Activated T-helper 2 cell treated with anti-CD3 and anti-CD28 coated beads, Interferon-gamma antibody, Interleukin-2, Interleukin-4, amounts not matched to agents 10 μg/mL and 5 μg/mL and 100 μg/mL, durations not matched to agents 14 hours and 24 hours and 36 hours (primary cell): ENCODE measurements around the gene AP1G1. TPM values are rescaled to one million over a fixed set of nuclear protein-coding genes. Genes with fewer than 3 reads are reported as not detected.

Experiments used
- DNase-seq: peaks from one replicate; pipeline ENCODE4 v3.0.0; 2021; ENCODE audit warnings: low spot score
- H3K27ac Mint-ChIP-seq: one replicate; pipeline ENCODE4 v1.8.0; 2021; ENCODE audit warnings: mixed read lengths
- H3K27me3 Mint-ChIP-seq: one replicate; pipeline ENCODE4 v1.8.0; 2021; ENCODE audit warnings: low read depth, mixed read lengths
- H3K36me3 Mint-ChIP-seq: one replicate; pipeline ENCODE4 v1.8.0; 2021; ENCODE audit warnings: low read depth, mixed read lengths
- H3K4me1 Mint-ChIP-seq: one replicate; pipeline ENCODE4 v1.8.0; 2021; ENCODE audit warnings: low read depth, mixed read lengths
- H3K4me3 Mint-ChIP-seq: one replicate; pipeline ENCODE4 v1.8.0; 2021; ENCODE audit warnings: low read depth, mild to moderate bottlenecking, moderate library complexity, mixed read lengths
- H3K9me3 Mint-ChIP-seq: one replicate; pipeline ENCODE4 v1.8.0; 2021; ENCODE audit warnings: mixed read lengths
- intact Hi-C: fragments of 100-400 bp; cut with micrococcal nuclease; formaldehyde crosslinking; loops from one replicate; pipeline ENCODE4 v1.15.1; 2023
- total RNA-seq: library from RNA; stranded (reverse); gene quantifications from 2 replicates; pipeline ENCODE4 v1.2.3, GENCODE V29; 2022

Gene AP1G1
- total RNA-seq, 1 donor from 2014 or later = 91.6 TPM

- DNase-seq = no peak
- no peaks in the 10 kb centered on the region for H3K27me3 Mint-ChIP-seq
- H3K9me3 Mint-ChIP-seq = no peaks in the 10 kb centered on the region
- no peak overlapping the region for H3K27ac Mint-ChIP-seq
- H3K4me1 Mint-ChIP-seq = peaks cover 18% of the 10 kb centered on the region
- intact Hi-C loops = no loop called here
- peaks cover 40% of the 10 kb centered on the region for H3K36me3 Mint-ChIP-seq
- no peak overlapping the region for H3K4me3 Mint-ChIP-seq
Measured at GRCh38 chr16:71771571-71771970, 37.1 kb downstream of the AP1G1 start.

- peaks cover 51% of the 10 kb centered on the region for H3K36me3 Mint-ChIP-seq
- H3K27ac Mint-ChIP-seq = no peak overlapping the region
- no peaks in the 10 kb centered on the region for H3K27me3 Mint-ChIP-seq
- H3K9me3 Mint-ChIP-seq = no peaks in the 10 kb centered on the region
- DNase-seq = no peak
- intact Hi-C loops = no loop called here
- H3K4me3 Mint-ChIP-seq = no peak overlapping the region
- H3K4me1 Mint-ChIP-seq = peaks cover 13% of the 10 kb centered on the region
Measured at GRCh38 chr16:71769222-71769621, 39.4 kb downstream of the AP1G1 start.

GRCh38 chr16:71767060-71767900 is 41.4 kb downstream of the AP1G1 start:
- no peak for DNase-seq
- intact Hi-C loops = no loop called here

DNA sequence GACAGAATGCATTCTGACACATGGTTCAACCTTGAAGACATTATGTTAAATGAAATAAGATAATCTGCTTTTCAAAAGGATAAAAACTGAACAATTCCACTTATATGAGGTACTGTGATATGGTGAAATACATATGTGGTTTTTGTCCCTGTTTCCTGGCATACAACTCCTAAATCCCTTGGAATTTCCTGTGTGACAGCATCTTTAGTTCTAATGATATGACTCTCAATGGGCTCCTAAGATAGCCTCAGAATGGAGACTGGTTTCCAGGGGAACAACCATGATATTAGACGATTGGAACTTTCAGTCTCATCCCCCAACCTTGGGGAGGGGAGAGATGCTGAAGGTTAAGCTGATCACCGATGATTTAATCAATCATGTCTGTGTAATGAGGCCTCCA is 46.4 kb downstream of the AP1G1 start:
- intact Hi-C loops = no loop called here
- H3K4me3 Mint-ChIP-seq = no peak overlapping the region
- no peak for DNase-seq
- H3K36me3 Mint-ChIP-seq = peaks cover 65% of the 10 kb centered on the region
- H3K27ac Mint-ChIP-seq = no peak overlapping the region
- H3K4me1 Mint-ChIP-seq = peaks cover 5% of the 10 kb centered on the region
- no peaks in the 10 kb centered on the region for H3K27me3 Mint-ChIP-seq
- H3K9me3 Mint-ChIP-seq = no peaks in the 10 kb centered on the region

More at GRCh38 chr16:71767060-71767900, 41.4 kb downstream of the AP1G1 start:
- Mint-ChIP-seq H3K27ac (no peak overlapping the region), H3K4me1 (peaks cover 10% of the 10 kb centered on the region), H3K36me3 (peaks cover 63% of the 10 kb centered on the region), H3K27me3 (no peaks in the 10 kb centered on the region), H3K4me3 (no peak overlapping the region), H3K9me3 (no peaks in the 10 kb centered on the region)

DNA sequence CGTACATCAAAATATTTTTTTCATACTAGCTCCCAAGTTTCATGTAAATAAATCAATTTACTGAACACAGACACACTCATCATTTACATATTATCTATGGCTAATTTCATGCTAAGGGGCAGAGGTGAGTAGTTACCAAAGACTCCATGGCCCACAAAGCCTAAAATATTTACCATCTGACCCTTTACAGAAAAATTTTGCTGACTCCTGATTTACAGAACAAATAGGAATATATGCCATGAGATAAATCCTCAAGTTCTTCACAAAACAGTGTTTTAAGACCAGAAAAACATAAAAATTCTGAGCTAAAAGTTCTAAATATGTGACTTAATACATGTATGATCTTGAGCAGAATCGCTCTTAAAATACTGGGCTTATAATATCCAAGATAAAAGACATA is 47.5 kb downstream of the AP1G1 start:
- no peaks in the 10 kb centered on the region for H3K27me3 Mint-ChIP-seq
- no peaks in the 10 kb centered on the region for H3K9me3 Mint-ChIP-seq
- no peak overlapping the region for H3K4me3 Mint-ChIP-seq
- H3K36me3 Mint-ChIP-seq = peaks cover 66% of the 10 kb centered on the region
- DNase-seq = no peak
- H3K27ac Mint-ChIP-seq = no peak overlapping the region
- peaks cover under 1% of the 10 kb centered on the region for H3K4me1 Mint-ChIP-seq
- intact Hi-C loops = no loop called here

- DNase-seq = no peak
- no peak overlapping the region for H3K4me3 Mint-ChIP-seq
- H3K27me3 Mint-ChIP-seq = no peaks in the 10 kb centered on the region
- intact Hi-C loops = no loop called here
- H3K36me3 Mint-ChIP-seq = peaks cover 72% of the 10 kb centered on the region
- H3K4me1 Mint-ChIP-seq = peaks cover 3% of the 10 kb centered on the region
- H3K9me3 Mint-ChIP-seq = no peaks in the 10 kb centered on the region
- H3K27ac Mint-ChIP-seq = no peak overlapping the region
Measured at GRCh38 chr16:71758293-71758760, 50.3 kb downstream of the AP1G1 start.

- Mint-ChIP-seq H3K9me3 (no peaks in the 10 kb centered on the region), H3K4me3 (no peak overlapping the region), H3K4me1 (peaks cover 3% of the 10 kb centered on the region), H3K27ac (peak overlapping the region; percentile 47), H3K36me3 (peaks cover 70% of the 10 kb centered on the region), H3K27me3 (no peaks in the 10 kb centered on the region)
- no peak for DNase-seq
- intact Hi-C loops = no loop called here
Measured at GRCh38 chr16:71754652-71755051, 54.0 kb downstream of the AP1G1 start.

DNA sequence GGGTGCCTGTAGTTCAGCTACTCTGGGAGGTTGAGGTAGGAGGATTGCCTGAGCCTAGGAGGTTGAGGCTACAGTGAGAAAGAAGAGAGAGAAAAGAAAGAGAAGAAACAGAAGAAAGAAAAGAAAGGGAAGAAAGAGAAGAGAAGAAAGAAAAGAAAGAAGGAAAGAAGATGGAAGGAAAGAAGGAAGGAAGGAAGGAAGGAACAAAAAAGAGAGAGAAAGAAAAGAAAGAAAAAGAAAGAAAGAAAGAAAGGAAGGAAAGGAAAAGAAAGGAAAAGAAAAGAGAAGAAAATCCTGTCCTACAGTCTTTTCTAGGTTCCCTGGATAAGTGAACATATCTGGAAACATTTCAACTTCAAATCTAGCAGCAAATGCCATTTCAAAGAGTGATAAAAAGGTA is 54.5 kb downstream of the AP1G1 start:
- H3K9me3 Mint-ChIP-seq = no peaks in the 10 kb centered on the region
- H3K27me3 Mint-ChIP-seq = no peaks in the 10 kb centered on the region
- intact Hi-C loops = no loop called here
- no peak overlapping the region for H3K4me3 Mint-ChIP-seq
- DNase-seq = no peak
- H3K27ac Mint-ChIP-seq = no peak overlapping the region
- peaks cover 72% of the 10 kb centered on the region for H3K36me3 Mint-ChIP-seq
- peaks cover 3% of the 10 kb centered on the region for H3K4me1 Mint-ChIP-seq

DNA sequence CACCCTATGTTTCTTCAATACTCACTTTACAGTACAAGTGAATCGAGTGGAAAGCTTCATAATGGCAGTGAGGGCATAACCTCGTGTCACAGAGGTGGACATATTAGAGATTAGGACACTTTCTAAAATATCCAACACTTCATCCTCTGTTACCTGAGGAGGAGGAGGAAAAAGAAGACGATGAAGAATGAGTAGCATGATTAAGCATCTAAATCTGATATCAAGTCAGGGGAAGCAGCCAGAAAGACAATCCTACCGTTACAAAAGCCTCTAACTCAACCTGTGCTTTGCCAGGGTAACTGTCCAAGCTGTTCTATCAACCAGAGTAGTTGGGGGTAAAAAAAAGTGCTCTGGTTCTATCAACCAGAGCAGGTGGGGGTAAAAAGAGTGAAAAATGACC is 60.4 kb downstream of the AP1G1 start:
- Mint-ChIP-seq H3K36me3 (peaks cover 59% of the 10 kb centered on the region), H3K4me3 (no peak overlapping the region)
- DNase-seq = no peak

DNA sequence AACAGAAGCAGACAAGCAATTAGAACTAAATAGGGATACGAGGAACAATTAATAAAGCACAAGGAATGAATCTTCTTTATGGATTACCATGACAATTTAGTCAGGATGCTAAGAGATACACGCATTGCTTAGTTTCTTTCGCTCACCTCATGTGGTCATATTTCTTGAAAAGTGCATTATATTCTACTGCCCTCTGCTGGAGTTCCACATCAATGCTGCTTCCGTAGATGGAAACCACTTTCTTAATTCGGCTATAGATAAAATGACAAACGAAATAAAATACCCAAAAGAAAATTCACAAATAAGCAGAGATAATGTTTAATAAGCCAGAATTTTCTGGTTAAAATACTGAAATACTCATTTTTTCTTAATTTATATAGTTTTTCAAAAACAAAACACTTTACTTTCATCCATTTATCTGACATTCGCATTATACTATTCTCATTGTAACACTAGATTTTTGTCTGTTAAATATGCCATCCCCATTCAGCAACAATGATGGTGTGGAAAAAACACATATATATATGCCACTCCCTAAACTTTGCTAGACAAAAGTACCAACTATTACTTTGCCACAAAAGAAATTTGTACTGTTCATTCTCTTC is 62.1 kb downstream of the AP1G1 start:
- Mint-ChIP-seq H3K27ac (peak overlapping the region; percentile 0), H3K36me3 (peaks cover 56% of the 10 kb centered on the region), H3K9me3 (no peaks in the 10 kb centered on the region), H3K27me3 (no peaks in the 10 kb centered on the region), H3K4me3 (no peak overlapping the region), H3K4me1 (no peaks in the 10 kb centered on the region)
- intact Hi-C loops = no loop called here
- no peak for DNase-seq

More for the DNA sequence above, 60.4 kb downstream of the AP1G1 start:
- H3K27me3 Mint-ChIP-seq = no peaks in the 10 kb centered on the region
- H3K9me3 Mint-ChIP-seq = no peaks in the 10 kb centered on the region
- no peak overlapping the region for H3K27ac Mint-ChIP-seq
- no peaks in the 10 kb centered on the region for H3K4me1 Mint-ChIP-seq
- intact Hi-C loops = no loop called here

DNA sequence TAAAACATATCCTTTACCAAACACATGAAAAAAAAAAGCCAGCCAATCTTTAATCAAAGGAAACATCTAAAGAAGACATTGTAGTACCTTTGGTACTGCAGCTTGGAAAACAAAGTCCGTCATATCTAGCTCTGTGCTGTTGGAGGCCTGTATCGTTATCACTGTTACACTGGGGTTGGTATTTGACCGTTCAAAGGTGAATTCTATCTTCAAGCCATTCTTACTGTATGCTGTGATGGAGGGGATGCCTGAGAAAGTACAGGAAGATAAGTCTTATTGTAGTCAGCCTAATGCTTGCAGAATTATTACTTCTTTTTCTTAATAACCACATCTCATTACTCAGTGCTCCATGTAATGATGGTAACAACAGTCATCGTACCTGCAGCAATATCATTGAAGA is 69.8 kb downstream of the AP1G1 start:
- no peaks in the 10 kb centered on the region for H3K4me1 Mint-ChIP-seq
- no peak overlapping the region for H3K27ac Mint-ChIP-seq
- intact Hi-C loops = no loop called here
- H3K4me3 Mint-ChIP-seq = no peak overlapping the region
- H3K36me3 Mint-ChIP-seq = peaks cover 63% of the 10 kb centered on the region
- DNase-seq = no peak
- H3K27me3 Mint-ChIP-seq = no peaks in the 10 kb centered on the region
- H3K9me3 Mint-ChIP-seq = no peaks in the 10 kb centered on the region

- no peak for DNase-seq
- intact Hi-C loops = no loop called here
- H3K27me3 Mint-ChIP-seq = no peaks in the 10 kb centered on the region
- H3K36me3 Mint-ChIP-seq = peaks cover 67% of the 10 kb centered on the region
- no peak overlapping the region for H3K27ac Mint-ChIP-seq
- no peaks in the 10 kb centered on the region for H3K9me3 Mint-ChIP-seq
- H3K4me3 Mint-ChIP-seq = no peak overlapping the region
- H3K4me1 Mint-ChIP-seq = no peaks in the 10 kb centered on the region
Measured at GRCh38 chr16:71737501-71737900, 71.1 kb downstream of the AP1G1 start.

GRCh38 chr16:71734511-71734910 is 74.1 kb downstream of the AP1G1 start:
- no peaks in the 10 kb centered on the region for H3K27me3 Mint-ChIP-seq
- no peak overlapping the region for H3K27ac Mint-ChIP-seq
- intact Hi-C loops = no loop called here
- H3K36me3 Mint-ChIP-seq = peaks cover 69% of the 10 kb centered on the region
- H3K4me1 Mint-ChIP-seq = peaks cover 3% of the 10 kb centered on the region
- H3K9me3 Mint-ChIP-seq = no peaks in the 10 kb centered on the region
- H3K4me3 Mint-ChIP-seq = no peak overlapping the region
- no peak for DNase-seq
